Putamen (tissue), 1 donor: Measurements from ENCODE around the gene DHDDS.
"Not testable (repeated sequence)": the region's sequence is repeated elsewhere in the genome, so short reads cannot be mapped to it uniquely, and the experiment has no call there.

Source experiments
- DNase-seq: peaks from one replicate; pipeline ENCODE4 v3.0.0-alpha.2; 2016; ENCODE audit warnings: low spot score

DHDDS gene

DNA sequence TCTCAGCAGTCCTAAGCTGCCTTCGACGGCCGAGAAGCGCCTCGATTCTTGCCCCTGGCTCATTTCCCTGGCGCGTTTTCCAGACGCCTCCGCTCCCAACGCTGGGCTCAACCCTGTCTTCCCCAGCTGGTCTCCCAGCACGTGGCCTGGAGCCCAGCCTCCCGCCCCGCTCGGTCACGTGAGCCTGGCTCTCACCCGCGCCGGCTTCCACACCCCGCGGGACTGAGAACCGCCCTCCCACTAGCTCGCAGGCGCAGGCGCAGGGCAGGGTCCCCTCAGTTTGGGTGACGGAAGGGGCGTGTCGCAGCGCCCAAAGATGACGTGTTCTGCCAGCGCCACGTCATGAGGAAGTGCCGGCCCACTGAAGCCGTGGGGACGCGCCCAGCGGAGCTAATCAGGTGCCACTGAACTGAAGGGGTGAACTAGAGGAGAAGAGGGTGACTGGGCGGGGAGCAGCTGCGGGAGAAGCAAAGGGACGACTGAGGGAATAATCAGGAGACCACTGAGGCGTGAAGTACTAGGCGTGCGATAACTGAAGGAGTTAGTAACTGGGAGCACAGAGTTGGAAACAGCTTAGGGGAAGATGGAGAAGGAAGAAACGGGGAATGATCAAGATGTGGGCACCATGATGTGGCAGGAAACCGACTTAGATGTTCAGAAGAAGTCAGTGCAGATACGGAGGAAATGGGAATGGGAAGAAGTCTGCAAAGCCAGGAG is at the start of gene DHDDS:
TSS of gene DHDDS (plus strand) at position 343 of the 717 bp plus-strand sequence. CDS start 625 bp downstream, outside the sequence.
- peak; percentile 99 for DNase-seq

DNA sequence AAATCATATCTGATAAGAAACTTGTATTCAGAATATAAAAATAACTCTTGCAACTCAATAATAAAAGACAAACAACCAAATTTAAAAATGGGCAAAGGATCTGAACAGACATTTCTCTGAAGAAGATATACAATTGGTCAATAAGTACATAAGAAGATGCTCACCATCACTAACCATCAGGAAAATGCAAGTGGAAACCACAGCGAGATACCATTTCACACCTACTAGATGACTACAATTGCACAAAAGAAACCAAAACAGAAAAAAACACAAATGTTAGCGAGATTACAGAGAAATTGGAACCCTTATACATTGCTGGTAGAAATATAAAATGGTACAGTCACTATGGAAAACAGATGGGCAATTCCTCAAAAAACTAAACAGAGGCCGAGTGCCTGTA is 48.0 kb upstream of the DHDDS start:
- DNase-seq, result no peak

GRCh38 chr1:26385063-26385462 is 47.1 kb upstream of the DHDDS start:
- DNase-seq, result not testable (repeated sequence)

- DNase-seq, result no peak
Measured at GRCh38 chr1:26387447-26387846, 44.7 kb upstream of the DHDDS start.

- no peak for DNase-seq
Measured at GRCh38 chr1:26388791-26389445, 43.2 kb upstream of the DHDDS start.

- no peak for DNase-seq
Measured at GRCh38 chr1:26389604-26390247, 42.4 kb upstream of the DHDDS start.

GRCh38 chr1:26391450-26391849 is 40.7 kb upstream of the DHDDS start:
- DNase-seq, result peak; percentile 14

- DNase-seq, result no peak
Measured at GRCh38 chr1:26395754-26396153, 36.4 kb upstream of the DHDDS start.

DNA sequence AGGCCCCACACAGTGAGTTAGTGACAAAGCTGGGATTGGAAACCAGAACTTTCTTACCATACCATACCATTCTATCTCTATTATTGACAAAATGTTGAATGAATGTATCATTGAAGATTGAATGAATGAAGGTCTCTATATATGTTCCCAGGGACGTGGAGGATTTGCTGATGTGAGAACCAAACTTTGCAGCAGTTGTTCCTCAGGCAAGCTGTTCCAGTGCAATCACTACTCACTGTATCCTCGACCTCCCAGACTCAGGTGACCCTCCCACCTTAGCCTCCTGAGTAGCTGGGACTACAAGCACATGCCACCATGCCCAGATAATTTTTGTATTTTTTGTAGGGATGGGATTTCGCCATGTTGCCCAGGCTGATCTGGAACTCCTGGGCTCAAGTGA is 33.1 kb upstream of the DHDDS start:
- no peak for DNase-seq

GRCh38 chr1:26401891-26402290 is 30.2 kb upstream of the DHDDS start:
- DNase-seq, result no peak

DNA sequence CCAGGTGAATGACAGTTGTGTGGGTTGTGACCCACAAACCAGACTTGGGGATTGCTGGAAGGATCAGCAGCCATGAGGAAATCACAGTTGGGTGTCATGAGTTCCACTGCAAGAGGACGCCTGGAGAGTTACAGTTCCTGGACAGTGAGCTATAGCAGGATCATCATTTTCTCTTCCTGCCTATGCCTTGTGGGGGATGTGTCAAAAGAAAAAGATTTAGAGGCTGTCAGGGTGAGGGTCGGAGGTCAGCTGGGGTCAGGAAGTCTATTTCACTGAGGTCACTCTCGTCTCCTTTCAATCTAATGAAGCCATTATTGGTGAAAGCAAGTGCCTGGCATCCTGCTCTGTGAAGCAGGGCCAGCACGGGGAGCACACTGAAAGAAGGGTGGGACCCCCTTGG is 28.5 kb upstream of the DHDDS start:
- no peak for DNase-seq

GRCh38 chr1:26404641-26405040 is 27.5 kb upstream of the DHDDS start:
- DNase-seq, result no peak

DNA sequence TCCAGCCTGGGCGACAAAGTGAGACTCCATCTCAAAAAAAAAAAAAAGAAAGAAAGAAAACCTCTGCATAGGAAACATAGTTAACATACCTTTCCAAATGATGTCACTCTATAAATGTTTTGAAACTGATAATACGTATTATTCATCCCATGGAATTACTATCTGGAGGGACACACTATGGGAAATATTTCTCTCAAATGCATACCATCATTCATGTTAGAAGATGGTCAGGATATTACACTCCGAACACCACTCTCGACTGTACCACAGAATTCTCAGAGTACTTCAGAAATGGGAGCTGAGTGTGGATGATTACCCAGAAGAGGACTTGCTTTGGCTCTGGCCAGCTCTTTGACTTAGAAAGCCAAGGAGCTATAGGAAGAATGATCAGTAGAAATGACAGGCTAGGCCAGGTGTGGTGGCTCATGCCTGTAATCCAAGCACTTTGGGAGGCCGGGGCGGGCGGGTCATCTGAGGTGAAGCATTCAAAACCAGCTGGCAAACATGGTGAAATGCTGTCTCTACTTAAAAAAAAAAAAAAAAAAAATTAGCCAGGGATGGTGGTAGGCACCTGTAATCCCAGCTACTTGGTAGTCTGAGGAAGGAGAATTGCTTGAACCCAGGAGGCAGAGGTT is 26.7 kb upstream of the DHDDS start:
- DNase-seq, result no peak

DNA sequence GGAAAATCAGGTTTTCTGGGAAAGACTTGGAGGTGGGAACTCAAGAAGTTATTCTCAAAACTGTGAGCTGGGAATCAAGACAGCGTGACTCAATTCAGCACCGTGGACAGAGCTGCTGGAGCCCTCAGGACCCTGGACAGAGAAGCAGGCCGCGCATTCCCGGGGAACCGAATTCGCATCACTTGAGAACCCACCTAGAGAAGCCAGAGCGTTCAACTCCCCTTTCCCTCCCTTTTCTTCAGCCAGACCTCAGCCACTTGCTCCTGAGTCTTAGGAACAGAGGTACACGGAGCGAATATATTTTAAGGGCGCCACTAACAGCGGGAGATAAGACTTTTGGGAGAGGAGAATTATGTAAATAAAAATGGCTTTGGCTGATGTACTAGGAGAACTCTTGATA is 23.5 kb upstream of the DHDDS start:
- peak; percentile 36 for DNase-seq

DNA sequence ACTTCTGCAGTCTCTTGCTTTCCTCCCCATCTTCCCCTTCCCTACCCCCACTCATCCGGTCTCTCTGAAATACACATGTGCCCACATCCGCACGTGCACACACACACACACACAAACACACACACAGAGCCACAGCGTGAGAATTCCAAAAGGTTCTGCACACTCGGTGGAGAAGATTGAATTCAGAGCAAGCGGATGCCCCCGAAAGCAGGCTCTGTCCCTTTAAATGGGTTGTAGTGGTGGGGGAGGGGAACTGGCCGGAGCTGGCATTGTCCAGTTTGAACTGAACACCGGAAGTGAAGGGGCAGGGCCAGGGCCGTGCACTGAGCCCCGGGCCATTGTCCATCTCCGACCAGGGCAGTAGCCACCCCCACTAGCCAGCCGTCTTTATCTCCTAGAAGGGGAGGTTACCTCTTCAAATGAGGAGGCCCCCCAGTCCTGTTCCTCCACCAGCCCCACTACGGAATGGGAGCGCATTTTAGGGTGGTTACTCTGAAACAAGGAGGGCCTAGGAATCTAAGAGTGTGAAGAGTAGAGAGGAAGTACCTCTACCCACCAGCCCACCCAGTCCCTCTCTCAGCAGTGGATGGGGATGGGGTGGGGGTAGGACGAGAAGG is 22.8 kb upstream of the DHDDS start:
- DNase-seq, result no peak

DNA sequence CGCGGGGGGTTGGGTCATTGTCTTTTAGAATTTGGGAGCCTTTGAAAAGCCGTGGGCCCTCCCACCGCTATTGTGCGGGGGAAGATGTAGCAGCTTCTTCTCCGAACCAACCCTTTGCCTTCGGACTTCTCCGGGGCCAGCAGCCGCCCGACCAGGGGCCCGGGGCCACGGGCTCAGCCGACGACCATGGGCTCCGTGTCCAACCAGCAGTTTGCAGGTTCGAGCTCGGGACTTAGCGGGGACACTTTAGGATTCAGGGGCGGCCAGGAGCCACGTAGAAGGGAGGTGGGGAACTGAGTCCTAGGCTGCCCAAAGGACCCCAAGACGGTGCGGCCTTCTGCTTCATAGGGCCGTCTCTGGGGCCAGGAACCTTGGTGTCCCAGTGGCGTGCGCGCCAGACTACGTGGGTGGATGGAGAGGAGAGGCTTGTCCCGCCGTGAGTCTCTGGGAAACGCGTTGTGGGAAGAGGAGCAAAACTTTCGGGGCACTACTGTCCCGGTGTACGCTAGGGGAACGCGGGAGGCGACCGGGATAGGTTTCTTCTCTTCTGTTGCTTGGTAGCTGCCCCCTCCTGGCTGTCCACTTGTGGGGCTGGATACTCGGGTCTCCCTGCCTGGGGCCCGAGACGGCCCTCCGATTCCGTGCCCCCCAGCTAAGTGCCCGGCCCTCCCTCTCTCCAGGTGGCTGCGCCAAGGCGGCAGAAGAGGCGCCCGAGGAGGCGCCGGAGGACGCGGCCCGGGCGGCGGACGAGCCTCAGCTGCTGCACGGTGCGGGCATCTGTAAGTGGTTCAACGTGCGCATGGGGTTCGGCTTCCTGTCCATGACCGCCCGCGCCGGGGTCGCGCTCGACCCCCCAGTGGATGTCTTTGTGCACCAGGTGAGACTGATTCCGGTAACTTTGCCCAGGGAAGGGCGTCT is 21.2 kb upstream of the DHDDS start, which contains the start of gene LIN28A:
TSS of gene LIN28A (plus strand) at position 112 of the 918 bp plus-strand sequence. CDS start at position 187, 75 bp downstream.
- DNase-seq, result no peak

DNA sequence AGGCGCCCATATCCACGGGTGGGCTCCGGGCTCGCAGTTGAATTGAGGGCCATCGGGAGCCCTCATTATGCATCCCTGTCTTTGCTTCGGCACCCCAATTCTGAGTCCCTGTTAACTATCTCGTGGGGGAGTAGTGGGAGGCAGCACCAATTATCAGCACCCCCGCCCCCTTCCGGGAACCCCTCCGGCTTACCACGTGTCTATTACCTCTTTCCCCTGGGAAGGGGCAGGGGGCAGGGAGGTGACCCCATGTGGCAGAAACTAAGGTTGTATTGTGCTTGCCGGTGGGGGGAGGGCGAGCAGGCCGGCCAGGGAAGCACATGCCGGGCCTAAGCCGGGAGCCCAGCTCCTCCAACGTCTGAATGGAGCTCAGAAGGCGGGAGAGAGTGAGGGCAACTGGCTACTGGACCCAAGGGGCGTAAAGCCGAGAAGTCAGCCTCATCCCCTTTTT is 20.5 kb upstream of the DHDDS start:
- no peak for DNase-seq

GRCh38 chr1:26412180-26412840 is 19.8 kb upstream of the DHDDS start:
- no peak for DNase-seq

- DNase-seq, result no peak
Measured at GRCh38 chr1:26413031-26413430, 19.1 kb upstream of the DHDDS start.

GRCh38 chr1:26417111-26417759 is 14.9 kb upstream of the DHDDS start:
- DNase-seq, result no peak
